CD14-positive monocyte (primary cell): ENCODE measurements around the gene ZDHHC8. TPM values are rescaled to one million over a fixed set of nuclear protein-coding genes. Genes with fewer than 3 reads are reported as not detected.

Experiments used
- DNase-seq, 3 donors: peaks; one replicate each; pipeline ENCODE4 v3.0.0-alpha.2; 2011 to 2022
- H2AFZ ChIP-seq: 2 replicates; pipeline ENCODE4 v1.6.0; 2012; ENCODE audit warnings: mild to moderate bottlenecking, low read depth, low read length, inconsistent platforms; ENCODE audit not compliant: insufficient read depth, poor library complexity, severe bottlenecking
- H3K27ac ChIP-seq, 2 donors: 1 replicate in 1 of 2; 2 replicates in 1 of 2; pipeline ENCODE4 v1.5.1; 2012 to 2013; ENCODE audit warnings: low read length in 2 of 2, control low read depth in 1 of 2, inconsistent platforms in 1 of 2, low read depth in 1 of 2, mild to moderate bottlenecking in 1 of 2
- H3K27me3 ChIP-seq, 2 donors: one replicate each; pipeline versions ENCODE4 v1.6.0 to v1.6.1; 2011 to 2013; ENCODE audit warnings: low read length in 2 of 2; ENCODE audit not compliant: control insufficient read depth in 2 of 2, insufficient read depth in 2 of 2
- H3K36me3 ChIP-seq, 2 donors: replicated peaks in 1 of 2; 1 replicate in 1 of 2; 2 replicates in 1 of 2; pipeline versions ENCODE4 v1.5.1 to v1.6.1; 2012 to 2013; ENCODE audit warnings: low read length in 2 of 2, control low read depth in 1 of 2, inconsistent platforms in 1 of 2, mild to moderate bottlenecking in 1 of 2; ENCODE audit not compliant: insufficient read depth in 2 of 2, control insufficient read depth in 1 of 2
- H3K4me1 ChIP-seq, 2 donors: 1 replicate in 1 of 2; 2 replicates in 1 of 2; pipeline versions ENCODE4 v1.5.1 to v1.6.1; 2012 to 2013; ENCODE audit warnings: low read length in 2 of 2, control low read depth in 1 of 2, inconsistent platforms in 1 of 2, mild to moderate bottlenecking in 1 of 2, moderate library complexity in 1 of 2; ENCODE audit not compliant: insufficient read depth in 2 of 2, control insufficient read depth in 1 of 2
- H3K4me2 ChIP-seq: replicated peaks from 2 replicates; pipeline ENCODE3; 2012; ENCODE audit warnings: low read length, moderate library complexity, mild to moderate bottlenecking; ENCODE audit not compliant: poor library complexity, severe bottlenecking; ENCODE audit errors: extremely low read depth
- H3K4me3 ChIP-seq, 3 experiments: fragments of 200-600 bp in 1 of 3; sonication (generic) in 1 of 3; replicated peaks in 1 of 3; 1 replicate in 2 of 3; 2 replicates in 1 of 3; pipeline ENCODE4 v1.5.1; 2011 to 2013; ENCODE audit warnings: low read length in 3 of 3, mild to moderate bottlenecking in 3 of 3, control low read depth in 2 of 3, low read depth in 2 of 3, inconsistent platforms in 1 of 3, moderate library complexity in 1 of 3
- H3K79me2 ChIP-seq: 2 replicates; pipeline ENCODE4 v1.6.0; 2012; ENCODE audit warnings: mild to moderate bottlenecking, control low read depth, inconsistent platforms, low read length, moderate library complexity; ENCODE audit not compliant: insufficient read depth
- H3K9ac ChIP-seq: 2 replicates; pipeline ENCODE4 v1.6.0; 2017; ENCODE audit warnings: low read length, mild to moderate bottlenecking; ENCODE audit not compliant: insufficient read depth, poor library complexity, severe bottlenecking
- H3K9me3 ChIP-seq, 2 donors: replicated peaks in 1 of 2; 1 replicate in 1 of 2; 2 replicates in 1 of 2; pipeline versions ENCODE4 v1.5.1 to v1.6.1; 2012 to 2013; ENCODE audit warnings: low read length in 2 of 2, control low read depth in 1 of 2; ENCODE audit not compliant: control insufficient read depth in 1 of 2, insufficient read depth in 1 of 2
- H4K20me1 ChIP-seq: 2 replicates; pipeline ENCODE4 v1.6.0; 2012; ENCODE audit warnings: mild to moderate bottlenecking, low read length, control low read depth, moderate library complexity; ENCODE audit not compliant: insufficient read depth
- H3K27ac Mint-ChIP-seq, 7 donors: one replicate each; pipeline ENCODE4 v1.8.0; 2020; ENCODE audit warnings: mild to moderate bottlenecking in 7 of 7, mixed read lengths in 7 of 7, moderate library complexity in 6 of 7, inconsistent platforms in 2 of 7
- H3K27me3 Mint-ChIP-seq, 3 donors: one replicate each; pipeline ENCODE4 v1.8.0; 2021 to 2022; ENCODE audit warnings: low read depth in 3 of 3, mild to moderate bottlenecking in 3 of 3, mixed read lengths in 3 of 3, moderate library complexity in 3 of 3, inconsistent platforms in 1 of 3
- H3K36me3 Mint-ChIP-seq, 2 donors: one replicate each; pipeline ENCODE4 v1.8.0; 2020; ENCODE audit warnings: mixed read lengths in 2 of 2, inconsistent platforms in 1 of 2, mild to moderate bottlenecking in 1 of 2
- H3K4me1 Mint-ChIP-seq: one replicate; pipeline ENCODE4 v1.8.0; 2020; ENCODE audit warnings: mild to moderate bottlenecking, mixed read lengths
- H3K4me3 Mint-ChIP-seq, 2 donors: one replicate each; pipeline ENCODE4 v1.8.0; 2020; ENCODE audit warnings: mild to moderate bottlenecking in 2 of 2, mixed read lengths in 2 of 2, moderate library complexity in 1 of 2
- H3K9me3 Mint-ChIP-seq, 7 donors: one replicate each; pipeline ENCODE4 v1.8.0; 2020 to 2022; ENCODE audit warnings: mixed read lengths in 7 of 7, mild to moderate bottlenecking in 6 of 7, moderate library complexity in 6 of 7, inconsistent platforms in 2 of 7
- CTCF ChIP-seq: fragments of 200-600 bp; IDR thresholded peaks from one replicate; pipeline ENCODE4 v1.8.0; 2022; ENCODE audit warnings: antibody characterized with exemption, mild to moderate bottlenecking
- WGBS: methylation state at CpG from one replicate; pipeline ENCODE4 v1.1.5; 2013; ENCODE audit warnings: missing lambda C conversion rate; ENCODE audit not compliant: insufficient coverage; 5-methylcytosine and 5-hydroxymethylcytosine counted together
- intact Hi-C, 2 donors: fragments of 100-400 bp; cut with micrococcal nuclease; formaldehyde crosslinking; loops; one replicate each; pipeline versions ENCODE4 v1.15.0 to v1.15.1; 2023
- polyA plus RNA-seq, 3 donors: library from polyadenylated mRNA; depleted of rRNA in 1 of 3; unstranded in 2 of 3; stranded (reverse) in 1 of 3; fragments of 300-500 nt in 2 of 3; fragments of >200 nt in 1 of 3; fragmentation: Illumina TruSeq in 2 of 3; gene quantifications; 1 replicate in 2 of 3; 2 replicates in 1 of 3; pipeline ENCODE4 v1.2.3, GENCODE V29; 2012 to 2021

The ZDHHC8 gene
- polyA plus RNA-seq, 3 donors: 0.73 to 76.3 (median 1.1) TPM

GRCh38 chr22:20139391-20140106 is 7.9 kb downstream of the ZDHHC8 start:
- intact Hi-C loops: no loop called here

GRCh38 chr22:20140107-20140445 is 8.5 kb downstream of the ZDHHC8 start:
- H3K9me3 Mint-ChIP-seq: no peaks in the 10 kb centered on the region
- Histone ChIP-seq H3K79me2 (peaks cover 8% of the 10 kb centered on the region), H3K4me2 (no peak overlapping the region), H3K27ac (no peak overlapping the region), H3K9me3 (no peaks in the 10 kb centered on the region), H3K4me3 (no peak overlapping the region), H3K36me3 (peaks cover 11 to 18% of the 10 kb centered on the region in 2 donors), H4K20me1 (peaks cover 47% of the 10 kb centered on the region), H3K4me1 (no peaks in the 10 kb centered on the region), H3K27me3 (no peaks in the 10 kb centered on the region), H3K9ac (no peak overlapping the region), H2AFZ (no peak overlapping the region)
- no peak for TF ChIP-seq CTCF
- peaks cover 0 to 2% (median 0%) of the 10 kb centered on the region in 3 donors for H3K27me3 Mint-ChIP-seq
- no peak overlapping the region for H3K4me3 Mint-ChIP-seq
- H3K4me1 Mint-ChIP-seq: peaks cover 4% of the 10 kb centered on the region
- no peak overlapping the region for H3K27ac Mint-ChIP-seq
- DNase-seq: no peak
- 94% methylated on average over 10 of the region's 11 CpGs for WGBS
- peaks cover 9 to 10% of the 10 kb centered on the region in 2 donors for H3K36me3 Mint-ChIP-seq
- intact Hi-C loops: no loop called here

More at GRCh38 chr22:20139391-20140106, 7.9 kb downstream of the ZDHHC8 start:
- H3K27me3 ChIP-seq: no peaks in the 10 kb centered on the region
- Mint-ChIP-seq H3K27ac (peak overlapping the region in 1 of 7 donors; percentile 37), H3K36me3 (peaks cover 9 to 11% of the 10 kb centered on the region in 2 donors), H3K4me1 (peaks cover 6% of the 10 kb centered on the region), H3K9me3 (no peaks in the 10 kb centered on the region), H3K4me3 (no peak overlapping the region), H3K27me3 (peaks cover 0 to 2% (median 0%) of the 10 kb centered on the region in 3 donors)
- no peak overlapping the region for H3K4me2 ChIP-seq
- no peak for TF ChIP-seq CTCF
- no peak overlapping the region for H3K27ac ChIP-seq
- 96% methylated on average over 36 of the region's 36 CpGs for WGBS
- DNase-seq: no peak
- H4K20me1 ChIP-seq: peaks cover 53% of the 10 kb centered on the region
- H3K79me2 ChIP-seq: peaks cover 8% of the 10 kb centered on the region
- H3K9me3 ChIP-seq: no peaks in the 10 kb centered on the region
- peaks cover 9 to 18% of the 10 kb centered on the region in 2 donors for H3K36me3 ChIP-seq
- H3K4me1 ChIP-seq: no peaks in the 10 kb centered on the region
- no peak overlapping the region for H3K4me3 ChIP-seq
- H3K9ac ChIP-seq: no peak overlapping the region
- H2AFZ ChIP-seq: no peak overlapping the region
